NCI-H2107 treated with DMSO at 0.1 percent for 48 hours (cell line): Measurements from ENCODE around the gene CHD2.

Experiments
- DNase-seq: peaks from one replicate; lab custom pipeline; 2025; ENCODE audit not compliant: unreplicated experiment; lab: John Stamatoyannopoulos, UW

CHD2 gene

DNA sequence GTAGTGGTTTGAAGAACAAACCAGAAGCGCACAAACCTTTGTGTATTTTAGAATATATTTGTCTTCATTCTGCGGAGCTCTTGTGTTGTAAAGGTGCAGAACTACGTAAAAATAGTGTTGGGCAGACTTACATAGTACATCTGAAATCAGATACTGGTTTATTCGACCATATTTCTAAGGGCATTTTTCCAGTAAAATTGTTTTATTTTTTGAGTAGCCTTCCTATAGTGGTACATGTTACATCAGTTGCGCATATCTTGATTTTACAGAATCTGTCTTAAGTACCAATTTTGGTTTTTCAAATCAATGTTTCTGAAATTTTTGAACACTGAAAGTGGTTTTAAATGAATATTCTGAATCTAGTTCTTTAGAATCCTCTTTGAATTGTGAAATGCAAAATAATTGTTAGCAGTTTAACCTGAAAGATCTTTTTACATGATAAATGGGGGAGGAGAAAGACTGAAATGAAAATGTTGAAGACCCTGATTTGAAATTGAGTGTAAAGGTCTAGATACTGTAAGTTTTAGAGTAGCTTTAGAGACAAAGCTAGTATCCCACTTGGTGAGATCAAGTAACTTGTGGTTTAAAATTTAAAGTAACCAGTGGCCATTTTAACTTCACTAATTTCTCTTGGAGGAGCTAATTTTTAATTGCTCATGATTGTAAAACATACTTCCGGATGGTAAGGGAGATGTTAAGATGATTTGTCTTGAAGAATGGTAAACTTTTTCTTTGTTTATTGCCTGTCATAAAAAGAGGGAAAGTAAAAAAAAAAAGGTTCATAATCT, 15.5 kb upstream of the CHD2 start:
- peak; percentile 44 for DNase-seq

- no peak for DNase-seq
Observed at GRCh38 chr15:92885224-92886041, 14.7 kb upstream of the CHD2 start.

- DNase-seq, result peak; percentile 40
Observed at GRCh38 chr15:92886042-92886537, 14.0 kb upstream of the CHD2 start.

DNA sequence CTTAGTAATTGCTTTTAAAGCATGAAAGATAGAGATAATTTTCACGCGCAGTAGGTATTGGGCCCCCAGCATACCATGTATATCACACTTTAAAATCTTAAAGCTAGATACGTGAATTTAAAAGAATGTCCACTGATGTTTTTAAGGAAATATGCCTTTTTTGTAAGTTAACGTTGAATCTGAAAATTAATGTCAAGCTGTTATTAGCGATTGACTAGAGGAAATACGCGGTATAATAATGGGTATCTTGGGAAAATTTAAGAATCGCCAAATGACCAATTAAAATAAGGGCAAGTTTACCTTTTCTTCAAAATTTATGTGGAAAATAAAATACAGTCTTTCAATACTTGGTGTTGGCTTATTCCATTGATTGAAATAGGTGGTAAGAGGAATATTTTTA, 13.3 kb upstream of the CHD2 start:
- DNase-seq, result no peak

GRCh38 chr15:92887869-92888268, 12.3 kb upstream of the CHD2 start:
- no peak for DNase-seq

DNA sequence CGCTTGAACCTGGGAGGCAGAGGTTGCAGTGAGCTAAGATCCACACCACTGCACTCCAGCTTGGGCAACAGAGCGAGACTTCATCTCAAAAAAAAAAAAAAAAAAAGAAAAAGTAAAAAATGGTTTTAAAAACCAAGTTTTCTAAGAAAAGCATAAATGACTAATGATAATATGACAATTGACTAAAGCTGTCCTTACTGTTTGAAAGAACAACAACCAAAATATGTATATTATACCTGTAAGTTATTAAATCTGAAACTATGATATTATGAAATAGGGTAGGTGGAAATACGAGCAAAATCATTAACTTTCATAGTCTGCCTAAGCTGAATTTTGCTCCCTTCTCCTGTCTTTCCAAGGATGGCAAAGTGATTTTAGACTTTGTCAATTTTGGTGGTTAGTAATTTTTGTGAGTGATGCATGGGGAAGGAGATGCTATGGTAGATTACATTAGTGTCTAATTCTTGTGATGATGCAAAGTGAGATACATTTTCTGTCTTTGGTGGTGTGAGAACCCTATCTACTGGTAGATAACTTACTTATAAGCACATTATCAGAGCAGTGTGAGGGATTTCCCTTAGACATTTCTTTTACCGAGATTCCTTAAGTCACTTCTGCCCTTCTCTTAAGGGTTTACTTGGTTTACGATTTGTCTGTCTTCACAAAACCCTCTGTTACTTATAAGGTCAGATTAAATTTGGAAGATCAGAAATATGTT, 10.6 kb upstream of the CHD2 start:
- DNase-seq, result no peak

- DNase-seq, result no peak
Observed at GRCh38 chr15:92891533-92892200, 8.5 kb upstream of the CHD2 start.

GRCh38 chr15:92892201-92892555, 7.9 kb upstream of the CHD2 start:
- no peak for DNase-seq

DNA sequence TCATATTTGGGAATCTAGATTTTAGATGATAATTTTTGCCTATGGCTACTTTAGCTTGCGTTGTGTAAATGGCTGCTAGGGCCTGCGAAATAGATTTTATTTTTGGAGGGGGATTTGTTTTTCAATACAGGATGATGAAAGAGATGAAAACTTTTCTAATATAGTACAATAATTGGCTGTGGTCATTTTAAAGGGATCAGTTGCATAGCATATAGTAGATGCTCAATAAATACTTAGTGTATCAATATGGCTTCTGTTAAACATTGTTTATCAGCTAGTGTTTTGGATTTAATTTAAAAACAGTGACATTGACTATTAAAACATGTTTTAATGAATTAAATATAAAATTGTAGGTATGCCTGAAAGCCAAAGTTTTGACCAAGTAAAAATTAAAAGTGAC, 6.9 kb upstream of the CHD2 start:
- no peak for DNase-seq

DNA sequence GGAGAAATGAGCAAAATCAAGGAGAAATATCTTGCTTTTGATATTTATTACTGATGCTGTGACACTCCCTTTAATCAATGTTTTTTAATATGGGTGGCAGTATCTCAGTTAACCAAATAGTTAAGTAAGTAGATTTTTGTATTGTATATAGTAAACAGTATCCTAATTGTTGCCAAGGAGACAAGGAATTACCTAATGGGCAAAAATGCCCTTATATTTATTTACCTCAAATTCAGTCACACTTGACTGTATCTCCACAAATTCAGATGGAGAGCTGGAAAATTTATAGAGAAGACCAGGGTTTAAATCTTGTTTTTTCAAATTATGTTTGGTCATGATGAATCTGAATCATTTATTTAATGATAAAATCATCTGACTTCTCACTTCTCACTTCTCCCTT, 3.6 kb upstream of the CHD2 start:
- no peak for DNase-seq

- no peak for DNase-seq
Observed at GRCh38 chr15:92897620-92898019, 2.5 kb upstream of the CHD2 start.

DNA sequence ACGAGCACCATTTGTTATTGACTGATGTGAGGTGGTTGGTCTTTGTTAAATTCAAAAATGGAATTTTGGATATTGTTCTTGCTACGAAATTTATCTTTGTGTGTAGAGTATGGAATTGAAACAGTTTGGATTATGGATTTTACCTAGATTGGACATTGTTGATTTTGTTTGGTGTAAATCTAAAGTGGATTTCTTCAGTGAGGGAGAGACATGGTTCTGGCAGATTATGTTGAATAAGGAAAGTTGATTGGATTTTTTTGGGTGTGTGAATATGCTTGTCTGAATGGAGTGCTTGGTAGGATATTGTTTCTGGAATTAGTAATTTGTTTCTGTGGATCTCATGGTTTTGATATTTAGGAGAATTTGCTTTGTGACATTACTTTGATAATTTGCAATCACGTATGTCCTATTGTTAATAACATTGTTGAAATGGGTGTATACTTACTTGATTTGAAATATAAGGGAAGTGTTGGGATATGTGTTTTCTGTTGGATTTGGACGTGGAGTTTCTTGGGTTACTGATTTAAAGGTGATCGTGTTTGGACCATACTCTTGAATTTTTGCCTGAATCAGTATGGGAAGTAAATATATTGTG, 1.0 kb upstream of the CHD2 start:
- DNase-seq, result no peak

- peak; percentile 69 for DNase-seq
Observed at GRCh38 chr15:92899601-92899947, 550 bp upstream of the CHD2 start.

DNA sequence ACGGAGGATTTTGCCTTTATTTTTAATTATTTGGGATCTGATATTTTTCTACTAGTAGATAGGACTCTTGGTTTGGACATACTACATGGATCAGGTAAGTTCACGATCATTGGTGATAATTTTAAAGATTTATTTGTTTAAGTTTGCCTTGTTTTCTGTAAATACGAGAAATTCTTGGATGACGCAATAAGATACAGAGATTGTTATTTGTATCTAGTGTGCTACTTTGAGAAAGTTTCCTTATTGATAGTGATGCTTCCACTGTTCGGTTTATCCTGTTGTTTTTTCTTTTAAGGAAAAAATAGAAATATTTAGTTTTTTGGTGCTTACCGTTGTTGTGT, 577 bp downstream of the CHD2 start:
- DNase-seq, result no peak

DNA sequence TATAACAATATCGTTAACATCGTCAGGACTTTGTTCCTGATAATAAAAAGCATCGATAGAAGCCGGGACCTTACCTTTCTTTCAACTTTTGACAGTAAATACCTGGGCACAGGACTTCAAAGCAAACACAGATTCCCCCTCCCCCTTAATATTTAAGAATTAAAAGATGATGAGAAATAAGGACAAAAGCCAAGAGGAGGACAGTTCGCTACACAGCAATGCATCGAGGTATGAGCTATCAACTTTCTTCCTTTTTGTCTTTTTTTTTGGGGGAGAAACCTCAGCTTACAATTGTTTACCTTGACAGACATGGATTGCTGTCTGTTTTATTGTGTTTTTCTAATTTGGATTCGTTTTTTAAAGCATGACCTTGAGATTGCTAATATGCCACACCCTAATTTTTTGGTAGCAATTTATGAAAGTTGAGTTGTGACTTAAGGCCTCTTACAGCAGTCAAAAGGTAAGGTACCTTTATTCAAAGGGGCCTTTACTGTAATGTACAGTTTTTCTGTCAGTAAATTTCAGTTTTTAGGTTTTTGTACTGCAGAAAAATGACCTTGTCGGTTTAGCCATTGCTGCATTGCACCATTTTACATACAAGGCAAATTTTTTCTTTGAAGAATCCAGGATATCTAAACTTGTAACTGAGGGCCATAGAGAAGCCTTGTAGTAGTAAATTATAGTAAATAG, 1.1 kb downstream of the CHD2 start:
- no peak for DNase-seq

DNA sequence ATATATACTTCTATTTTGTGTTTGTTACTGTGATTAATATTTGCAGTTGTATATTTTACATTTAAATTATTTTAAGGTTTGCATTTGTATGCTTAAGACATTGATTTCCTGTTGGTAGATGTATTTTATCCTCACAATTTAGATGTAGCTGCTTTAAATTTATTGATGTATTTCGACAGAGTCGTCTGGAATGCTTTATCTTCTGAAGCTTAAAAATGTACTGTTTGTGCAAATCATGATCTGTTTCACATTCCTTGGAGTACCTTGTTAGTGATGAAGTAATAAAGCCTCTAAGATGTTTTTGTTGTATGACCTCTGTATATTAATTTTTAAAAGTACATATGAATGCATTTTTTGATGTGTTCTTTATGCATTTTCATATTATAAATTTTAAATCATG, 1.9 kb downstream of the CHD2 start:
- DNase-seq, result no peak

DNA sequence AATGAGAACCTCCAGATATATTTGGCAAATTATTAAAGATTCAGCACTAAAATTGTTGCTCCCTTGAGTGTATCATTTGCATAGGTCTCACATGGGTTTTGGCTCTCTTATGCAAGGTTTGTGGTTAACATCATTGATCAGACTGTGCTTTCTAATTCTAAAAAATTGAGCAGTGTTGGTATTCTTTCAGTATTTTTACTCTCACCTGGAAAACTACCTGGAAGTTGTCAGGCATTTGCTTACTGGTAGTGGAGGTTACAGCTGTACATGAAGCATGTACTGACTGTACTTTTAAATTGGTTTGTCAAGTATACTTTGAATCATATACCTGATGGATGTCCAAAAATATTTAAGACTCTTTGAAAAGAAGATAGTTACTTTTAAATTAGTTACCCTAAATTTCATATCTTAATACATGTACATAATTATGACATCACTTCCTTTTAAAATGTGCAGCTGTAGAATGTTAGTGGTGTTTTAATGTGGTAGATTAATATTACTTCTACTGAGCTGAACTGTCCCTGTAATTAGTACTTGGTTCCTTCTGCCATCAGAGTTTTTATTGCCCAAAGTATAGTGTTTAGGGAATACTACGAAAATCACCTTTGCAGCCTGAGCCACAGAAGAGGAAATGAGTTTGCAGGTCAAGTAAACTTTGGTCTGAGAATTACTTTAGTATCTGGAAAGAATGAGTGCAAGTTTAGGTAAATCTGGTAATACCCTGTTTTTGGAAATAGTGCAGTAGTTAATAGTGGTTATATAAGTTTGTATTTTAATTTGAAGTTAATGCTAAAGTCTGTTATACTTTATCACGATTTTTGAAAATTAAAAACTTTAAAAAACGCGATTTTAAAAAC, 2.8 kb downstream of the CHD2 start:
- DNase-seq, result no peak

DNA sequence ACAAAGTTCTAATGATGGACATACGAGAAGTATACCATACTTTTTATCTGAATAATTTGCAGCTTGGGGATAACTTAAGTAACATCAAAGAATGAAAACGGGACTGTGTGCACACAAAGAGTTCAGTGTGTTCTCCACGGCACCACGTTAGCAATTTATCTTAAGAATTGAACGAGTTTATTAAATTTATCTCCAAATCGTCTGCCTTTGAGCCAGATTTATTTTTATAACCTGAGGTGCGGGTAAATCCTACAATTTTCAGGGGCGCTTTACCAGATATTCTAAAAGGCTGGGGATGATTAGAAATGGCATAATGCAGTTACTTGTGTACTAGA, 3.5 kb downstream of the CHD2 start:
- no peak for DNase-seq

DNA sequence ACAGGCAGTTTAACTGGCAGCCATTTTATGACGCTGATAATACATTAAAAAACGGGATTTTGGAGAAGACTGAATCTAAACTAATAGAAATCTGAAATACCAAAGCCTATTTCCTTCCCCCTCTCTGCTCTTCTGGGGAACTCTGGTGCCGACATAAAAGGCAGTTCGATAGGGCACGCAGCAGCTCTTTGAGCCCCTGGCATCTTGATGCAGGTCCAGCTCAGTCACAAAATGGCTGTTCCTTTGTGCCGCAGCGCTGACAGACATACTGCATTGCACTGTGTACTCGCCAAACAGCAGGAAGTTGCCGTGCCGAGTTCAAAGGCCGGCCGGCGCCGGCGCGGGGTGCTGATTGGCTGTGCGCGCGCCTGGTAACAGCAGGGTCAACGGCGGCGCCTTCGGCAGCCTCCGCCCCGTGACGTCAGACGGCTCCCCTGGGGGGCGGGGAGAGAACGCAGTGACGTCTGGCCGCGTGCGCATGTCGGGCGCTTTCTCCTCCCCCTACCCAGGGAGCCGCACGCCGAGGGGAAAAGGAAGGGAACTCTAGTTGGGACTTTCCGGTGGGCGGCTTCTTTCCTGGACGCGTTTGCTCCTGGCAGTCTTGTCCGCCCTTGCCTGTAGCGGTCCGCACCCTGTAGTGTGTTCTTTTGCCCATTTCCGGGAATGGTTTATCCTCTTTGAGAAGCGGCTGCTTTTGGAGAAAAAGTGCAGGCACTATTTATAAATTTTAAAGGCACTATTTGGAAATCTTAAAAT, 4.0 kb downstream of the CHD2 start:
- peak; percentile 89 for DNase-seq
